HEK293T (cell line): ENCODE data around the gene PAQR4.

Source experiments
- CTCF ChIA-PET: fragments of 350-600 bp; formaldehyde crosslinking; extraction: SDS; loops from one replicate; lab custom pipeline; 2021; ENCODE audit warnings: antibody characterized with exemption, inconsistent platforms; lab: Yijun Ruan, JAX
- POLR2A ChIA-PET: fragments of 350-600 bp; formaldehyde crosslinking; extraction: SDS; loops from one replicate; lab custom pipeline; 2020; ENCODE audit warnings: antibody characterized with exemption, inconsistent platforms; lab: Yijun Ruan, JAX
- DNase-seq: peaks from one replicate; pipeline ENCODE4 v3.0.0; 2012; ENCODE audit warnings: mixed read lengths; ENCODE audit errors: extremely low spot score
- ARNT ChIP-seq: fragments of 450-650 bp; IDR thresholded peaks from 2 replicates; pipeline ENCODE4 v1.6.1; 2017; ENCODE audit warnings: mild to moderate bottlenecking
- BHLHE40 ChIP-seq: fragments of 450-650 bp; IDR thresholded peaks from 2 replicates; pipeline ENCODE4 v1.6.1; 2016; ENCODE audit warnings: mild to moderate bottlenecking, moderate library complexity, borderline replicate concordance
- CTBP1 ChIP-seq: fragments of 450-650 bp; IDR thresholded peaks from 2 replicates; pipeline ENCODE4 v1.6.1; 2016; ENCODE audit warnings: borderline replicate concordance
- ELF4 ChIP-seq: fragments of 450-650 bp; IDR thresholded peaks from 2 replicates; pipeline ENCODE4 v1.6.1; 2017; ENCODE audit warnings: antibody characterized with exemption
- FOXA1 ChIP-seq: fragments of 450-650 bp; IDR thresholded peaks from 2 replicates; pipeline ENCODE4 v1.6.1; 2016; ENCODE audit warnings: mild to moderate bottlenecking
- FOXK2 ChIP-seq: fragments of 450-650 bp; IDR thresholded peaks from 2 replicates; pipeline ENCODE4 v1.6.1; 2016; ENCODE audit warnings: mild to moderate bottlenecking
- FOXM1 ChIP-seq: fragments of 450-650 bp; IDR thresholded peaks from 2 replicates; pipeline ENCODE4 v1.6.1; 2017; ENCODE audit warnings: mild to moderate bottlenecking, borderline replicate concordance
- HDGF ChIP-seq: fragments of 450-650 bp; IDR thresholded peaks from 2 replicates; pipeline ENCODE4 v1.6.1; 2017; ENCODE audit warnings: antibody characterized with exemption, borderline replicate concordance
- L3MBTL2 ChIP-seq: fragments of 450-650 bp; conservative IDR thresholded peaks from 2 replicates; pipeline ENCODE4 v1.6.1; 2016; ENCODE audit warnings: mild to moderate bottlenecking
- LEF1 ChIP-seq: fragments of 450-650 bp; IDR thresholded peaks from 2 replicates; pipeline ENCODE4 v1.6.1; 2017; ENCODE audit warnings: mild to moderate bottlenecking, borderline replicate concordance
- NFRKB ChIP-seq: fragments of 450-650 bp; IDR thresholded peaks from 2 replicates; pipeline ENCODE4 v1.6.1; 2016; ENCODE audit warnings: mild to moderate bottlenecking, moderate library complexity
- SP1 ChIP-seq: fragments of 450-650 bp; IDR thresholded peaks from 2 replicates; pipeline ENCODE4 v1.6.1; 2017
- SUZ12 ChIP-seq: fragments of 450-650 bp; IDR thresholded peaks from 2 replicates; pipeline ENCODE4 v1.6.1; 2016; ENCODE audit warnings: mild to moderate bottlenecking
- TARDBP ChIP-seq: fragments of 450-650 bp; IDR thresholded peaks from 2 replicates; pipeline ENCODE4 v1.6.1; 2016
- ZNF384 ChIP-seq: fragments of 450-650 bp; IDR thresholded peaks from 2 replicates; pipeline ENCODE4 v1.6.1; 2016
- TF ChIP-seq, protein P1 (sequence below): fragments of 450-650 bp; IDR thresholded peaks from 2 replicates; pipeline ENCODE4 v1.6.1; 2016

Gene PAQR4

DNA sequence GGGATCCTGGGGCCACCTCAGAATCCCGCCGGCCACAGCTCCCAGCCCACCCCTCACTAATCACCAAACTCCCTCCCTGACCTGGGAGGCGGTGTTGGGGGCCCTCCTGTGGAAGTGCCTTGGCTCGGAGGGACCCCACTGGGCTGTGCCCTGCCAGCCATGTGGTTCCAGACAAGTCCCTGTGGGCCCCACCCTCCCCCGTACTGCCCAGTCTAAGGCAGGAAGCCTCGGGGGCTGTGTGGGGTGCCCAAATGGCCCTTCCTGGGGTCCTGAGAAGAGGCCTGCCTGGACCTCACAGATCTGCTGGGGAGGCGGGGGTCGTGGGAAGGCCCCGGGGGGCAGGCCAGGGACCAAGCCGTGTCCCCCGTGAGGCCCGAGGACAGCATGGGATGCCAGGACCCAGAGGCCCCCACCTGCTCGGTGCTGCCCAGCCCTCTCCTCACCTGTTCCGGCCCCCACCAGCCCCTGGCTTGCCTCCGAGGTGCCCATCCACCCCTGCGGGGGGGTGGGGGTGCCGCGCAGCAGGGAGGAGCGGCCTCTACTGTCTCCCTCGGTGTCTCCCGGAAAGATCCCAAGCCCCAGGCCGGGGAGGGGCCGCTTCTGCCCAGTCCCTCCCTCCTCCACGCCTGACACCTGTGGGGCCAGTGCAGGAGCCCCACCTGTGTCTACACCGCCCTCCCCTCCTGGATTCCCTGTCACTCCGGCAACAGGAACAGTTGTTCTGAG lies 14.3 kb upstream of the PAQR4 start:
- CTCF ChIA-PET: no interaction called here
- POLR2A ChIA-PET: no interaction called here
- DNase-seq: no peak
- TF ChIP-seq, protein P1, sequence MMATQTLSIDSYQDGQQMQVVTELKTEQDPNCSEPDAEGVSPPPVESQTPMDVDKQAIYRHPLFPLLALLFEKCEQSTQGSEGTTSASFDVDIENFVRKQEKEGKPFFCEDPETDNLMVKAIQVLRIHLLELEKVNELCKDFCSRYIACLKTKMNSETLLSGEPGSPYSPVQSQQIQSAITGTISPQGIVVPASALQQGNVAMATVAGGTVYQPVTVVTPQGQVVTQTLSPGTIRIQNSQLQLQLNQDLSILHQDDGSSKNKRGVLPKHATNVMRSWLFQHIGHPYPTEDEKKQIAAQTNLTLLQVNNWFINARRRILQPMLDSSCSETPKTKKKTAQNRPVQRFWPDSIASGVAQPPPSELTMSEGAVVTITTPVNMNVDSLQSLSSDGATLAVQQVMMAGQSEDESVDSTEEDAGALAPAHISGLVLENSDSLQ: no peak
- TF ChIP-seq BHLHE40: no peak

DNA sequence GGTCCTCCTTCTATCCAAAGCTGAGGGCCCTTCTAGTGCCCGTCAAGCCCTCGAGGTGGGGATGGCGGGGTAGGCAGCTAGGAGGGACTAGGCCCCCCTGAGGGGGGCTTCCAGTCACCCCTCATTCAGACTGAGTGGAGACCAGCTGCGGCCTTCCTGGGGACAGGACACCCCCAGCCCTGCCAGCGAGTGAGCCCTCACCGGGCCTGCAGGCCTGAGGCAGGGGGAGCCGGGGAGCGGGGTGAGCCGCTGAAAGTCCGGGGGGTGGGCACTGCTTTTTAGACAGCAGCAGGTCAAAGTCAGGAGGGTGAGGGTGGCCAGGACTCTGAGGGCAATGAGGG lies 13.7 kb upstream of the PAQR4 start:
- TF ChIP-seq ELF4 (no peak), LEF1 (no peak), NFRKB (no peak), HDGF (no peak), CTBP1 (no peak), SP1 (no peak), FOXM1 (no peak), ARNT (no peak), L3MBTL2 (no peak), SUZ12 (no peak), FOXK2 (no peak), BHLHE40 (no peak), TARDBP (no peak), ZNF384 (no peak), FOXA1 (no peak)
- TF ChIP-seq, protein P1: no peak
- ChIA-PET CTCF (interaction anchor here (1.8 kb wide), 1 partner anchor 28 kb away, joined by 5 read pairs; no protein-coding TSS in a partner anchor), POLR2A (interaction anchor here (1.3 kb wide), 1 partner anchor 9 kb away, joined by 3 read pairs; the partner anchor contains the start of gene KREMEN2)
- no peak for DNase-seq

- TF ChIP-seq, protein P1: no peak
- TF ChIP-seq HDGF: no peak
- TF ChIP-seq ARNT: no peak
- TF ChIP-seq BHLHE40: no peak
- no peak for TF ChIP-seq ZNF384
- no peak for TF ChIP-seq FOXA1
- no peak for TF ChIP-seq TARDBP
- no peak for TF ChIP-seq SUZ12
- no peak for TF ChIP-seq NFRKB
- TF ChIP-seq FOXK2: no peak
- no peak for TF ChIP-seq LEF1
- no peak for TF ChIP-seq FOXM1
- no peak for TF ChIP-seq L3MBTL2
- no peak for TF ChIP-seq ELF4
- TF ChIP-seq CTBP1: no peak
- POLR2A ChIA-PET: interaction anchor here (1.3 kb wide), 1 partner anchor 8 kb away, joined by 3 read pairs; the partner anchor contains the start of gene KREMEN2
- no peak for DNase-seq
- CTCF ChIA-PET: interaction anchor here (1.8 kb wide), 1 partner anchor 29 kb away, joined by 5 read pairs; no protein-coding TSS in a partner anchor
Measured at GRCh38 chr16:2955779-2956578, 13.2 kb upstream of the PAQR4 start.

- ChIA-PET POLR2A (interaction anchor here (1.3 kb wide), 1 partner anchor 8 kb away, joined by 3 read pairs; the partner anchor contains the start of gene KREMEN2), CTCF (interaction anchor here (0.5 to 1.8 kb wide), 2 partner anchors 29 to 77 kb away, joined by 4 to 5 read pairs; no protein-coding TSS in a partner anchor)
- TF ChIP-seq, protein P1: no peak
- no peak for TF ChIP-seq TARDBP
- TF ChIP-seq L3MBTL2: no peak
- TF ChIP-seq CTBP1: no peak
- TF ChIP-seq ARNT: no peak
- no peak for TF ChIP-seq BHLHE40
- no peak for TF ChIP-seq FOXK2
- TF ChIP-seq LEF1: no peak
- no peak for TF ChIP-seq ZNF384
- no peak for TF ChIP-seq FOXA1
- TF ChIP-seq FOXM1: no peak
- TF ChIP-seq ELF4: no peak
- no peak for TF ChIP-seq SUZ12
- TF ChIP-seq NFRKB: no peak
- no peak for TF ChIP-seq SP1
- no peak for TF ChIP-seq HDGF
- no peak for DNase-seq
Measured at GRCh38 chr16:2956579-2956956, 12.6 kb upstream of the PAQR4 start.

DNA sequence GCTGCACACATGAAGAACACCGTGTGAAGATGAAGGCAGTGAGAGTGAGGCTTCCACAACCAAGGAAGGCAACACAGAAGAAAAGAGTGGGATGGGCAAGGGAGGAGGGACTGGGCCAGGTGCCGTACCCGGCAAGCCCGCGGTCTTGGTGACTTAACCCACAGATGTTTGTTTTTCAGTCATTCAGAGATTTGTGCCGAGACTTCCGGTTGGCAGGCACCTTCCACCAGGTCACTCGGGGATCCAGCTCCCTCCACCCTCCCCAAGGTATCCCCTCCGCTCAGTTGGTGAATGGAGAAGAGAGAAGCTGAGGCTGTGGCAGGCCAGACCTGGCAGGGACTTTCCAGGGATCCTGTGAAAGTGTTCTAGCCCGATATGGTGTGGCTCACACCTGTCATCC lies 9.9 kb upstream of the PAQR4 start:
- TF ChIP-seq BHLHE40 (no peak), SUZ12 (no peak), TARDBP (no peak), CTBP1 (no peak)
- no peak for DNase-seq
- ChIA-PET POLR2A (interaction anchor here (0.7 kb wide), 1 partner anchor 76 kb away, joined by 3 read pairs; the partner anchor contains the start of gene FLYWCH2), CTCF (no interaction called here)
